OCI-LY7 (cell line): ENCODE measurements around the gene LFNG. TPM values are rescaled to one million over a fixed set of nuclear protein-coding genes. Genes with fewer than 3 reads are reported as not detected.

Experiments
- BruUV-seq: library from RNA; stranded (reverse); fragments of 400-500 nt; replicated peaks from 2 replicates; lab custom pipeline; 2021; lab: Mats Ljungman, UMichigan
- CTCF ChIA-PET: fragments of 300-600 bp; sonication (Branson Sonifier 250); formaldehyde crosslinking; loops from one replicate; lab custom pipeline; 2022; ENCODE audit warnings: antibody characterized with exemption; ENCODE audit not compliant: unreplicated experiment; lab: Charles Lee
- POLR2A ChIA-PET: fragments of 300-600 bp; sonication (Branson Sonifier 250); formaldehyde crosslinking; loops from one replicate; lab custom pipeline; 2022; ENCODE audit warnings: antibody characterized with exemption; lab: Charles Lee
- DNase-seq: peaks from one replicate; pipeline ENCODE4 v3.0.0-alpha.2; 2015; ENCODE audit warnings: low spot score
- H2AFZ ChIP-seq: fragments of 200-600 bp; sonication (generic), shearing (Covaris generic); 2 replicates; pipeline ENCODE4 v1.6.1; 2014; ENCODE audit warnings: mild to moderate bottlenecking, antibody characterized with exemption, low read length, moderate library complexity
- H3K27ac ChIP-seq: fragments of 200-600 bp; sonication (generic); 2 replicates; pipeline ENCODE4 v1.5.1; 2014; ENCODE audit warnings: mixed run types, low read depth, mild to moderate bottlenecking, moderate library complexity, low read length, inconsistent platforms; ENCODE audit not compliant: poor library complexity, severe bottlenecking
- H3K36me3 ChIP-seq: fragments of 200-600 bp; sonication (generic); 2 replicates; pipeline ENCODE4 v1.6.1; 2014; ENCODE audit warnings: mild to moderate bottlenecking, antibody characterized with exemption, low read length, moderate library complexity, mixed read lengths; ENCODE audit not compliant: insufficient read depth
- H3K4me1 ChIP-seq: fragments of 200-600 bp; sonication (generic); 2 replicates; pipeline ENCODE4 v1.5.1; 2014; ENCODE audit warnings: mild to moderate bottlenecking, low read length; ENCODE audit not compliant: insufficient read depth, poor library complexity, severe bottlenecking
- H3K4me2 ChIP-seq: fragments of 200-600 bp; sonication (generic); 2 replicates; pipeline ENCODE4 v1.6.1; 2014; ENCODE audit warnings: mild to moderate bottlenecking, low read length
- H3K4me3 ChIP-seq: fragments of 200-600 bp; sonication (generic); 2 replicates; pipeline ENCODE4 v1.5.1; 2014; ENCODE audit warnings: mild to moderate bottlenecking, low read depth, low read length; ENCODE audit not compliant: poor library complexity, severe bottlenecking
- H3K79me2 ChIP-seq: fragments of 200-600 bp; sonication (generic); 2 replicates; pipeline ENCODE4 v1.6.1; 2016; ENCODE audit warnings: low read depth, mild to moderate bottlenecking, low read length, moderate library complexity, mixed read lengths; ENCODE audit not compliant: insufficient read depth
- H3K9me2 ChIP-seq: fragments of 200-600 bp; sonication (generic); 2 replicates; pipeline ENCODE4 v1.6.1; 2016; ENCODE audit warnings: mild to moderate bottlenecking, low read length, mixed read lengths; ENCODE audit not compliant: insufficient read depth
- H3K9me3 ChIP-seq: fragments of 200-600 bp; sonication (generic); 2 replicates; pipeline ENCODE4 v1.6.1; 2014; ENCODE audit warnings: mild to moderate bottlenecking, mixed run types, low read length, mixed read lengths
- H4K20me1 ChIP-seq: fragments of 200-600 bp; sonication (generic); 2 replicates; pipeline ENCODE4 v1.6.1; 2014; ENCODE audit warnings: mild to moderate bottlenecking, antibody characterized with exemption, low read length, moderate library complexity, mixed read lengths; ENCODE audit not compliant: insufficient read depth
- CTCF ChIP-seq: fragments of 200-600 bp; sonication (generic); conservative IDR thresholded peaks from 2 replicates; pipeline ENCODE4 v1.5.1; 2014; ENCODE audit warnings: mild to moderate bottlenecking, antibody characterized with exemption, low read length, moderate library complexity, mixed read lengths
- EZH2phosphoT487 ChIP-seq: fragments of 200-600 bp; sonication (generic); IDR thresholded peaks from 2 replicates; pipeline ENCODE4 v1.6.1; 2018; ENCODE audit warnings: low read depth, borderline replicate concordance, mild to moderate bottlenecking, mixed run types, antibody characterized with exemption, low read length, moderate library complexity, mixed read lengths
- intact Hi-C: fragments of 100-400 bp; cut with micrococcal nuclease; formaldehyde crosslinking; loops from one replicate; pipeline ENCODE4 v1.10.0; 2022; ENCODE audit not compliant: unreplicated experiment
- total RNA-seq, 2 experiments: library from RNA; depleted of rRNA in 1 of 2; stranded (reverse); fragments of >200 nt in 1 of 2; shearing (Covaris generic) in 1 of 2; gene quantifications; 2 replicates each; pipeline ENCODE4 v1.2.3, GENCODE V29; 2014 to 2022

The LFNG gene
- total RNA-seq, 2 experiments from 2014 or later = 1.2 to 2.1 TPM

DNA sequence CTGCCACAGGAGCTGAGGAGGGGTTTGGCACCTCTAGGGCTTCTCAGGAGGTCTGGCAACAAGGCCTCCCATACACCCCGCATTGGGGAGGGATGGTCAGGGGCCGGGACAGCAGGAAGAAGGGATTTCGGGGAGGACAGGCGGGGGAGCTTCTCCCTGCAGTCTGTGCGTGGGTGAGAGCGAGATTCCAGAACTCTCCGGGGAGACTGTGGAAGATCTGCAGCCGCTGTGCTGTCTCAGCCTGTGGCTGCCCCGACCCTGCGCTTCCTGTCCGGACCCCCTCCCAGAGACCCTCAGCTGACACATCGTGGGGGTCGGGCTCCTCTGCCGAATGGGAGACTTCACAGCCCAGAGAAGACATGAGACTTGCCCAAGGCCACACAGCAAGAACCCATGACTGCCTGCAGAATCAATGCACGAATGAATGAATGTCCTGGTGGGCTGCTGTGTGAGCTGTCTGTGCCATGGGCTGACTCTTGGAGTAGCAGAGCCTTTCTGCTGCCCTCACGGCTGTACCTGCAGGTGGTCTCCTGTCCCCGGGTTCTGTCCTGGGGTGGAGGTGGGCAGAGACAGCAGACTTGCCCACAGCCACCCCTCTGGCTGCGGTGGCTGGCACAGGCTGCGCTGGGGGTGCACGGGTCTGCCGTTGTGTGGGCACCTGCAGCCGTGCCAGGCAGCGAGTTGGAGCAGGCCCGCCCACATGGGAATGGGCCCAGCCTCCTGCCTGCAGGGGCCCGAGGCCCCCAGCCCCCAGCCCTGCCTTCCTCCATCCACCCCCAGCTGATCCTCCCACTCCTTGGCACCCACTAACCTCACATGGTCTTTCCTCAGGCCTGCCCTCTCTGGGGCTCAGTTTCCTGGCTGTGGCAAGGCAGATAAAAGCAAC, 16.3 kb upstream of the LFNG start:
- intact Hi-C loops = no loop called here
- no peak for DNase-seq
- Histone ChIP-seq H3K27ac (no peak overlapping the region), H3K36me3 (no peaks in the 10 kb centered on the region), H2AFZ (no peak overlapping the region), H3K79me2 (no peaks in the 10 kb centered on the region), H3K9me3 (no peaks in the 10 kb centered on the region), H3K4me1 (peaks cover 2% of the 10 kb centered on the region), H3K4me3 (no peak overlapping the region), H3K9me2 (no peaks in the 10 kb centered on the region), H3K4me2 (no peak overlapping the region), H4K20me1 (no peaks in the 10 kb centered on the region)
- BruUV-seq = no TSS peak
- no peak for TF ChIP-seq CTCF
- no peak for TF ChIP-seq EZH2phosphoT487
- ChIA-PET CTCF (interaction anchor here (0.6 kb wide), 1 partner anchor 119 kb away, joined by 3 read pairs; no protein-coding TSS in a partner anchor), POLR2A (no interaction called here)

DNA sequence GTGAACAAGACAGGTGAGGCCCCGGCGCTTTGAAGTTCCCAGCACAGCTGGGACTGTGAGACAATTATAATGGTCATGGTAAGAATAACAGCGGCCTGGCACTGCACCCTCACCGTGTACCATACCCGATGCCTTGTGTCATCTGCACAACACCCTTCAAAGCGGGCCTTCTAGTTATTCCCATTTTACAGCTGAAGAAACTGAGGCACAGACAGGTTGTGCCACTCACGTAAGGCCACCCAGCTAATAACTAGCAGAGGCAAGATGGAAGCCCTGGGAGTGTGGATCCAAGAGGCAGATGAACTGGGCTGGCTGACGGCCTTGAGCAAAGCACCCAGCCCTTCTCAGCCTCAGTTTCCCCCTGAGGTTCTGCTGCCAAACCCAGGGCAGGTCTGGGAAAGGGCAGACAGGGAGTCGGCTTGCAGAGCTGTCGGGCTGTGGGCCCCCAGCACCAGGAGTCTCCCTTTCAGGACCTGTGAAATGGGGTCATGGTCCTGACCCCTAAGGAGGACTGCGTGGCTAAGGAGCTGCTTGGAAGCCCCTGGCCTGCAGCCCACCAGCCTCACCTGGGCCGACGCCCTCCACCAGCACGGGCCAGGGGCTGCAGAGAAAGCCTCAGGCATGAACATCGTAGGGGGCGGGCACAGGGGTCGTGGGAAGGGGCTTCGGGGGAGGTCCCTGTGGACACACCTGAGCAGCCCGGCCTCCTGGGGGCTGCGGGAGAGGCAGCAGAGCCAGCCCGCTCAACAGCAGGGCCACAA, 15.3 kb upstream of the LFNG start:
- no TSS peak for BruUV-seq
- POLR2A ChIA-PET = no interaction called here
- CTCF ChIA-PET = no interaction called here

More for the DNA sequence above, 15.3 kb upstream of the LFNG start:
- Histone ChIP-seq H3K79me2 (no peaks in the 10 kb centered on the region), H4K20me1 (no peaks in the 10 kb centered on the region), H3K27ac (no peak overlapping the region), H3K4me1 (peaks cover 12% of the 10 kb centered on the region), H3K4me2 (no peak overlapping the region), H3K9me3 (no peaks in the 10 kb centered on the region), H3K9me2 (no peaks in the 10 kb centered on the region), H2AFZ (no peak overlapping the region), H3K36me3 (no peaks in the 10 kb centered on the region), H3K4me3 (no peak overlapping the region)
- no peak for TF ChIP-seq EZH2phosphoT487
- no peak for TF ChIP-seq CTCF
- DNase-seq = no peak
- intact Hi-C loops = no loop called here
